Neutrophil (primary cell): Measurements from ENCODE around the gene PRKN.

Source experiments
- H3K27ac ChIP-seq: fragments of 200-600 bp; sonication (generic); 2 replicates; pipeline ENCODE4 v1.5.1; 2016; ENCODE audit warnings: mild to moderate bottlenecking, moderate library complexity
- H3K27me3 ChIP-seq: fragments of 200-600 bp; sonication (generic); 2 replicates; pipeline ENCODE4 v1.6.0; 2016; ENCODE audit warnings: mild to moderate bottlenecking
- H3K36me3 ChIP-seq: fragments of 200-600 bp; sonication (generic); 2 replicates; pipeline ENCODE4 v1.5.1; 2017
- H3K4me1 ChIP-seq, 2 experiments: fragments of 200-600 bp in 1 of 2; sonication (generic) in 1 of 2; 1 replicate in 1 of 2; 2 replicates in 1 of 2; pipeline versions ENCODE4 v1.5.1 to v1.6.1; 2013 to 2016; ENCODE audit warnings: low read depth in 1 of 2, low read length in 1 of 2, mild to moderate bottlenecking in 1 of 2, moderate library complexity in 1 of 2; ENCODE audit not compliant: control insufficient read depth in 1 of 2, insufficient read depth in 1 of 2
- H3K4me3 ChIP-seq, 2 experiments: fragments of 200-600 bp in 1 of 2; sonication (generic) in 1 of 2; 1 replicate in 1 of 2; 2 replicates in 1 of 2; pipeline ENCODE4 v1.5.1; 2013 to 2016; ENCODE audit warnings: low read depth in 1 of 2, low read length in 1 of 2, mild to moderate bottlenecking in 1 of 2, moderate library complexity in 1 of 2
- H3K9me3 ChIP-seq: fragments of 200-600 bp; sonication (generic); 2 replicates; pipeline ENCODE4 v1.5.1; 2016
- TF ChIP-seq, protein P1 (sequence below): fragments of 200-600 bp; sonication (generic); IDR thresholded peaks from 2 replicates; pipeline ENCODE4 v1.5.1; 2016; ENCODE audit warnings: antibody characterized with exemption

The PRKN gene

DNA sequence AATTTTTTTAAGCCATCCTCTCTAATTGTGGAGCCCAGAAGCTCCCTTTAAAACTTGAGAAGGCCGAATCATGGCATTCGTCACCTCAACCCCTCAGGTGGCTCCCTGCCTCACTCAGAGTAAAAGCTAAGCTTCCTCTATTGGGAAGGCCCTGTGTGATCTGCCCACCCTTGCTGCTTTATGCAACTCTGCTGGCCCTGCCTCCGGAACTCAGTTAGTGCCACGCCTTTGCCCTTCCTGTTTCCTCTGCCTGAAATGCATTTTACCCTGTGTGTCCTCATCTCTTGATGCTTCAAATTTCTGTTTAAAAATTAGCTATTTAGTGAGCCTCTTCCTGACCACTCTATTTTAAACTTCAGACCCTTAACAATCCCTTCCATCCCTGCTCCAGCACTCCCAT lies 5.9 kb upstream of the PRKN start:
- Histone ChIP-seq H3K9me3 (no peaks in the 10 kb centered on the region), H3K4me1 (peaks cover 0 to 5% of the 10 kb centered on the region in 2 experiments), H3K36me3 (no peaks in the 10 kb centered on the region), H3K27me3 (peaks cover 16% of the 10 kb centered on the region), H3K4me3 (no peak overlapping the region), H3K27ac (no peak overlapping the region)
- TF ChIP-seq, protein P1, sequence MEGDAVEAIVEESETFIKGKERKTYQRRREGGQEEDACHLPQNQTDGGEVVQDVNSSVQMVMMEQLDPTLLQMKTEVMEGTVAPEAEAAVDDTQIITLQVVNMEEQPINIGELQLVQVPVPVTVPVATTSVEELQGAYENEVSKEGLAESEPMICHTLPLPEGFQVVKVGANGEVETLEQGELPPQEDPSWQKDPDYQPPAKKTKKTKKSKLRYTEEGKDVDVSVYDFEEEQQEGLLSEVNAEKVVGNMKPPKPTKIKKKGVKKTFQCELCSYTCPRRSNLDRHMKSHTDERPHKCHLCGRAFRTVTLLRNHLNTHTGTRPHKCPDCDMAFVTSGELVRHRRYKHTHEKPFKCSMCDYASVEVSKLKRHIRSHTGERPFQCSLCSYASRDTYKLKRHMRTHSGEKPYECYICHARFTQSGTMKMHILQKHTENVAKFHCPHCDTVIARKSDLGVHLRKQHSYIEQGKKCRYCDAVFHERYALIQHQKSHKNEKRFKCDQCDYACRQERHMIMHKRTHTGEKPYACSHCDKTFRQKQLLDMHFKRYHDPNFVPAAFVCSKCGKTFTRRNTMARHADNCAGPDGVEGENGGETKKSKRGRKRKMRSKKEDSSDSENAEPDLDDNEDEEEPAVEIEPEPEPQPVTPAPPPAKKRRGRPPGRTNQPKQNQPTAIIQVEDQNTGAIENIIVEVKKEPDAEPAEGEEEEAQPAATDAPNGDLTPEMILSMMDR, result no peak

DNA sequence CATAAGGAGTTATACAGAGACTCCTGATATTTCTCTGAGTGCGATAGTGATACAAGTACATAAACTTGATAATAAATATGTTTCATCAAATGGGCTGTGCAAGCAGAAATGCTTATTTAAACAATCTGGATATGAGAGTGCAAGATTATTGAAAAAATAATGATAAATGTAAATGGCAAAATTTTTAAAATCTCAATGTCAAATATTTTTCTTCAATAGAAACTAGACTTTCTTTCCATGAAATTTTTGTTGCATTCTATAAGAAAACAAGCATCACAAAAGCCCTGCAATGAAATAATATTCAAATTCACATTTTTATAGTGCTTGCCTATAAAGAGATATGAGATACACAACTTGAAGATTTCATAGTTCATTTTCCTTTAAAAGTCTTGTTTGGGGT lies 2.9 kb upstream of the PRKN start:
- TF ChIP-seq, protein P1, result no peak
- Histone ChIP-seq H3K4me1 (peaks cover 2 to 10% of the 10 kb centered on the region in 2 experiments), H3K27ac (no peak overlapping the region), H3K9me3 (no peaks in the 10 kb centered on the region), H3K36me3 (no peaks in the 10 kb centered on the region), H3K27me3 (peaks cover 34% of the 10 kb centered on the region), H3K4me3 (no peak overlapping the region)

DNA sequence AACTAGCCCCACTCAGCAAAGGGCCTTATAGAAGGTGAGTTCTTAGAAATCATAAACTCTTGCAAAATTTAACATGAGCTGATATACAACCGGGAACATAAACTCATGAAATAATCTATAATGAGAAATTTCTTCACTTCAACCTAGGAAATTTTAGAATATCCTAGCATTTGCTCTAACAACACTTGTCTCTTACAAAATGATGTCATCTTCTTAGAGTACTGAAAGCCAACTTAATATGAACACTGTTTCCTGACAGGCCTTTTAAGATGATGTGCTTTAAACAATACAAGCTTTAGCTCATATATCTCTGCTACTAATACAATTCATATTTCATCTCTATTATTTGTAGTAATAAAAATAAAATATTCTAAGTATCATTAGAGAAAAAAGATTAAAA lies 1.1 kb upstream of the PRKN start:
- Histone ChIP-seq H3K36me3 (no peaks in the 10 kb centered on the region), H3K9me3 (no peaks in the 10 kb centered on the region), H3K27me3 (peaks cover 34% of the 10 kb centered on the region), H3K4me3 (no peak overlapping the region), H3K4me1 (peaks cover 2 to 8% of the 10 kb centered on the region in 2 experiments), H3K27ac (no peak overlapping the region)
- TF ChIP-seq, protein P1, result no peak

DNA sequence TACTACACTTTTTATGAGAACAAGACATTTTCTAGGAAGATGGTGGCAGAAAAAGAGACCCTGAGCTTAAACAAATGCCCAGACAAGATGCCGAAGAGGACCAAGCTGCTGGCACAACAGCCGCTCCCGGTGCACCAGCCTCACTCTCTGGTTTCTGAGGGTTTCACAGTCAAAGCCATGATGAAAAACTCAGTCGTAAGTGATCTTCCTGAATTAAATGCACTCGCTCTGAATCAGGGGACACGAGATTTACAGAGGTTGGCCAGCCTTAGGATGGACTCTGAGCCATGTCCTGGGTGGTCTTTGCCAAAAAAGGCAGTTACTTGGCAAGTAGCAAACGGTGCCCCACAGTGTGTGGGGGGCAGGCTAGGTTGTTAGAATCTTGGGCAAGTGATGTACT lies 631 bp upstream of the PRKN start:
- TF ChIP-seq, protein P1, result no peak
- H3K36me3 ChIP-seq, result no peaks in the 10 kb centered on the region
- peak overlapping the region; percentile 68 to 74 for H3K4me3 ChIP-seq
- no peak overlapping the region for H3K27ac ChIP-seq
- H3K4me1 ChIP-seq, result peaks cover 2 to 5% of the 10 kb centered on the region in 2 experiments
- peaks cover 34% of the 10 kb centered on the region for H3K27me3 ChIP-seq
- no peaks in the 10 kb centered on the region for H3K9me3 ChIP-seq

DNA sequence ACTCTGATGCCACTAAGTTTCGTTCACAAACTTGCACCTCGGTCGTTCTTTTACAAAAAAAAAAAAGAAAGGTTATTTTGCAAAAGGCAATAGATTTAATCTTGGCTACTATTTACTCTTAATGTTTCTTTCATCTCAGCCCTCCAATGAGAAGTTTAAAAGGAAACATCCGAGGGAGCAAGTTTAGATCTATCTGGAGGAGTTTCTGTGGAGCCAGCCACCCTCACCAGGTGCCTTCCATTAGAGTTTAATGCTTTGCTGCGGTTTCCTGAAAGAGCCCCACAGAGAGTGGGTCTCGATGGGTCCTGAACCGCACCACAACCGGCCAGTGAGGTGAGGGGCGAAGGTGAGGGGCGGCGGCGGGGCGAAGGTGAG lies 632 bp downstream of the PRKN start:
- no peaks in the 10 kb centered on the region for H3K9me3 ChIP-seq
- H3K4me1 ChIP-seq, result peaks cover 2 to 5% of the 10 kb centered on the region in 2 experiments
- H3K36me3 ChIP-seq, result no peaks in the 10 kb centered on the region
- H3K4me3 ChIP-seq, result peak overlapping the region in 1 of 2 experiments; percentile 74
- TF ChIP-seq, protein P1, result no peak
- no peak overlapping the region for H3K27ac ChIP-seq
- H3K27me3 ChIP-seq, result peaks cover 34% of the 10 kb centered on the region

DNA sequence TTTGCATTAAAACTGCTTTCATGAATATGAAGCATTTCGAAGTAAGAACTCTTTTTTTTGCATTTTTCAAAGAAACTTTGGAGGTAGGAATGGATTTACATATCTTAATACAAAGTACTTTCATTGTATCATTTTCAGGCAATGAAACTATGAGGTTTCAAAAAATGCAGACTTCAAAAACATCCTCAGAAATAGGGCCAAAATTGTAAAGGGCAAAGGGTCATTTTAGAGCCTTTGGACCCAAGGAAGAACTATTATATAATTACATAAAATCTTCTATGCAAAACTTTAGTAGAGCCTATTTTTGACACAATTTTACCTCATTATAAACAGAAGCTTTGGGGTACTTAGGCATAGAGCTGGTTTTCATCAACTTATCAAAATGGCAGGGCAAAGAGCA lies 4.9 kb downstream of the PRKN start:
- no peak overlapping the region for H3K27ac ChIP-seq
- peaks cover 12% of the 10 kb centered on the region for H3K27me3 ChIP-seq
- peaks cover 0 to 5% of the 10 kb centered on the region in 2 experiments for H3K4me1 ChIP-seq
- no peaks in the 10 kb centered on the region for H3K36me3 ChIP-seq
- no peak overlapping the region for H3K4me3 ChIP-seq
- H3K9me3 ChIP-seq, result no peaks in the 10 kb centered on the region
- TF ChIP-seq, protein P1, result no peak
